Mammary epithelial cell (primary cell): ENCODE data around the gene TMBIM1.

ENCODE experiments used
- EZH2 ChIP-seq: IDR thresholded peaks from 2 replicates; pipeline ENCODE4 v1.6.1; 2012; ENCODE audit warnings: low read length, inconsistent platforms, borderline replicate concordance
- TF ChIP-seq, protein P1 (sequence below), 2 donors: IDR thresholded peaks in 1 of 2; conservative IDR thresholded peaks in 1 of 2; 2 replicates each; pipeline ENCODE4 v1.5.1; 2011 to 2012; ENCODE audit warnings: inconsistent platforms in 2 of 2, low read length in 2 of 2, mild to moderate bottlenecking in 2 of 2, control low read depth in 1 of 2, low read depth in 1 of 2; ENCODE audit not compliant: insufficient read depth in 1 of 2; ENCODE audit errors: extremely low read depth in 1 of 2

DNA sequence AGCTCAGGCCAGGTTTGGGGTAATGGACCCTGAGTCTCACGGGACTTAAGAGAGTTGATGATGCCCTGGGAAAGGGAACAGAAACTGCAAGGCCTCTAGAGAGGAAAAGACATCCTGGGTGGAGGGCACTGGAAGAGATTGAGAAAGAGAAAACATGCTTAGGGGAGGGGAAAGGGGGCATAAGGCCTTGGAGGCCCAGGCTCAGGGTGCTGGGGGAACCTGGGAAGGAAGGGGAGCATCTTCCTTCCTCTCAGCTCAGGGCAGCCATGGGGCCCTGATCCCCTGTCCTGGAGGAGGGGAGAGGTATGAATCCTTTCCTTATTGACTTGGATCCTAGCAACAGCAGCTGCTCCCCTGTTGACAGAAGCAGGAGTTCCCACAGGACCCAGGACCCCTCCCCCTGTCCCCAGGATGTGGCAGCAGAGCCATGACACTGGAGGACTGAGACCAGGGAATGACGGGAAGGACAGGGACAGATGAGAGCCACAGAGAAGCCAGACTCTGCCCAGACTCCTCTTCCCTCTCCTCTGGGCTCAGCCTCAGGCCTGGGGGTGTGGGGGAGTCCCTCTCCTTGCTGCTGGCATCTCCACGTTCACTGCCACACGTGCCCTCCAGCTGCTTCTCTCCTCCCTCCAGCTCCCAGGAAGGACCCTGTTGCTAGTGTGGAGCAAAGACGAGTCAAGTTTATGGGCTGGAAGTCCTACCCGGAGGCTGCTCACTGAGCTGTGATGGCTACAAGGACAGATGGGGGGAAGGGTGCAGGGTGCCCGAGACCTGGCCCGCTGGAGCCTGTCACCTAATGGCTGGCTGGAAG is 30.7 kb downstream of the TMBIM1 start:
- TF ChIP-seq EZH2: no peak
- TF ChIP-seq, protein P1, sequence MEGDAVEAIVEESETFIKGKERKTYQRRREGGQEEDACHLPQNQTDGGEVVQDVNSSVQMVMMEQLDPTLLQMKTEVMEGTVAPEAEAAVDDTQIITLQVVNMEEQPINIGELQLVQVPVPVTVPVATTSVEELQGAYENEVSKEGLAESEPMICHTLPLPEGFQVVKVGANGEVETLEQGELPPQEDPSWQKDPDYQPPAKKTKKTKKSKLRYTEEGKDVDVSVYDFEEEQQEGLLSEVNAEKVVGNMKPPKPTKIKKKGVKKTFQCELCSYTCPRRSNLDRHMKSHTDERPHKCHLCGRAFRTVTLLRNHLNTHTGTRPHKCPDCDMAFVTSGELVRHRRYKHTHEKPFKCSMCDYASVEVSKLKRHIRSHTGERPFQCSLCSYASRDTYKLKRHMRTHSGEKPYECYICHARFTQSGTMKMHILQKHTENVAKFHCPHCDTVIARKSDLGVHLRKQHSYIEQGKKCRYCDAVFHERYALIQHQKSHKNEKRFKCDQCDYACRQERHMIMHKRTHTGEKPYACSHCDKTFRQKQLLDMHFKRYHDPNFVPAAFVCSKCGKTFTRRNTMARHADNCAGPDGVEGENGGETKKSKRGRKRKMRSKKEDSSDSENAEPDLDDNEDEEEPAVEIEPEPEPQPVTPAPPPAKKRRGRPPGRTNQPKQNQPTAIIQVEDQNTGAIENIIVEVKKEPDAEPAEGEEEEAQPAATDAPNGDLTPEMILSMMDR (conservative IDR thresholded peaks at IDR 0.05 in 1 of 2, IDR thresholded peaks at IDR 0.05 in 1 of 2; ENCODE audit: extremely low read depth in 1 of 2, insufficient read depth in 1 of 2, low read depth in 1 of 2, low read length in 2 of 2): no peak
